NK-92 treated with Interleukin-12 subunit alpha and Interleukin-12 subunit beta, amount 100 ng/mL, for 24 hours (cell line): ENCODE measurements around the gene MTMR1.

ENCODE experiments used
- DNase-seq: peaks from one replicate; lab custom pipeline; 2025; lab: John Stamatoyannopoulos, UW

The MTMR1 gene

DNA sequence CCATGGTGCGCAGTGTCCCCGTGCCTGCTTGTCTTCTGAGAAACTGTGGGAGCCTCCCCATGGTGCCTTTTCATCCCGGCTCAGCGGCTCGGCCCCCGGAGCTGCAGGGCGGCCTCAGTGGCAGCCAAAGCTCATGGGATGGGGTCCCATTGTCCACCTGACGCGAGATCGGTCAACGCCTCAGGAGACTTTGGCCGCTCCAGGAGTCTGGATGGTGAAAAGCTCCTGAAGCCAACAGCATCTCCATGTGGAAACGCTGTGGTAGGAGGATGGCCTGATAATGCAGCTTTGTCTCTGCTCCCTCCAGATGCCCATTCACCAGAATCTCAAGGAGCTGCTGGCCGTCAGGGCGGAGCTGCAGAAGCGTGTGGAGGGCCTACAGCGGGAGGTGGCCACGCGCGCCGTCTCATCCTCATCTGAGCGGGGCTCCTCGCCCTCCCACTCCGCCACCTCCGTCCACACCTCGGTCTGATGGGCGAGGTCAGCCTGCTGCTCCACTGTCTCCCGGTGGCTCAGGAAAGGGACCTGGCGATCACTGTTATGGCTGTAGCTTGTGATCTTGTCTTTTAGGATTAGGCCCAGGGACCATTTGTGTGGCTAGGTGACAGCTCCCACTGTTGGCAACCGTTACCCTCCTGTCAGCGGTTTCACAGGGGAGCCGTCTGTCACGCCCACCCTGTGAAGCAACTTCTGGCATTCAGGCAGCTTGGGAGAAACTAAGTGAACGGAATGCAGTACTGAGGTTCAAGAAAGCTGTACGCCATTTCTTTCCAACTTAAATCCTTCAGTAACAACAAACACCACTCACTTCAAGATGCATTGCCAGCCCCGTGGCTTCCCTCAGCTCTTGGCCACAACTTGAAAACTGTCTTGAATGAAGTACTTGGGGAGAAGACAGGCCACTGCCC is 69.3 kb downstream of the MTMR1 start:
- no peak for DNase-seq

DNA sequence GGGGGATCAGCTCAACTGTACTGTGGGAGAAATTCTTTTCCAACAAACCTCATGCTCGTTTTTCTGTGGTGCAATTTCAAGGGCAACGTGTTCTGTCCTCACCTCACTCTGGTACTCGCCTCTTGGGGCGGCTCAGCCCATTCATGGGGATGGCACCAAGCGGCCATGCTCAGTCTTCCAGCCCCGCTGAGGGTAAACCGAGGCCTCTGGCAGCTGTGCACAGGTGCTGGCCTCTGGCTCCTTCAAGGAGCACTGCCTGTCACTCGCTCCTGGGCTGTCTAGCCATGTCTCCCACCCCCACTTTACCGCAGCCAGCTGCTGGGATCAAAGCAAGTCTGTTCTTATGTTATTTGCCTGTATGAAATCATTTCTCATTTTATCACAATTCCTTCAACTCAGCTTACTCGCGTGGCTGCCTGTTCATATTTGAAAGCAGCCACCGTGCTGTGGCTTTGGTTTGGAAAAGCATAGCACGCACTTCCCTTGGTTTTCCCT is 70.2 kb downstream of the MTMR1 start:
- no peak for DNase-seq

DNA sequence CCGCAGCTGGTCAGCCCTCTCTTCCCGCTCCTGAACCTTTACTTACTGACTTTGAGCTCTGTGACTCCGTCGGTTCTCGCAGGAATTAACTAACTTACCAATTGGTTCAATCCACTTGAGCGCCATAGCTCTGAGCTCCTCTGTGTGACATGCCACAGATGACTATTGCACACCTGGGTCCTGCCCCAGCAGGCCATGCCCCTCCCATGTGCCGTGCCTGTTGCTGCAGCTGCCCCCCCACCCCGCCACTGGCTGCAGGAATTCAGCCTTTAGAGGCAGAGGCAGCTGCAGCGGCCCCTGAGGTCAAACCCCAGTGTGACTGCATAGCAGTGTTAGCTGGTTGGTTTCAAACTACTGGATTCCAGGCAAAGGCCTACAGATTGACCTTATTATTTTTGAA is 70.6 kb downstream of the MTMR1 start:
- DNase-seq = no peak

DNA sequence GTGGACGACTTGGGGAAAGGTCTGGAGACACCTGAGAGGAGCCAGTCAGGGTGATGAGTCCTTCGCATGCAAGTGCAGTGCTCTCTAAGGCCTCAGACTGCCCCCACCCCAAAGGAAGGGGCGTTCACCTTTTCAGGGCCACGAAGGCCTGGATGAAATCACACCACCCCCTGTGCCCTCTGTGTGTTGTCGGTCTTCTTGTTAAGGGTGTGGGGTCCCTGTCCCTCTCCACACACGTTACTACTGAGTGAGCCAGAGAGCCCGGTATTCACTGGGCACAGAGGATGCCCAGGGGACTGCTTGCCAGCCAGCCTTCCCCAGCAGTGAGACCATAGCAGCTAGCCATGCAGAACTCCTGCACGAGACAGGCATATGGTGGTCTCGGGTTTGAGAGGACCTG is 72.0 kb downstream of the MTMR1 start:
- no peak for DNase-seq

DNA sequence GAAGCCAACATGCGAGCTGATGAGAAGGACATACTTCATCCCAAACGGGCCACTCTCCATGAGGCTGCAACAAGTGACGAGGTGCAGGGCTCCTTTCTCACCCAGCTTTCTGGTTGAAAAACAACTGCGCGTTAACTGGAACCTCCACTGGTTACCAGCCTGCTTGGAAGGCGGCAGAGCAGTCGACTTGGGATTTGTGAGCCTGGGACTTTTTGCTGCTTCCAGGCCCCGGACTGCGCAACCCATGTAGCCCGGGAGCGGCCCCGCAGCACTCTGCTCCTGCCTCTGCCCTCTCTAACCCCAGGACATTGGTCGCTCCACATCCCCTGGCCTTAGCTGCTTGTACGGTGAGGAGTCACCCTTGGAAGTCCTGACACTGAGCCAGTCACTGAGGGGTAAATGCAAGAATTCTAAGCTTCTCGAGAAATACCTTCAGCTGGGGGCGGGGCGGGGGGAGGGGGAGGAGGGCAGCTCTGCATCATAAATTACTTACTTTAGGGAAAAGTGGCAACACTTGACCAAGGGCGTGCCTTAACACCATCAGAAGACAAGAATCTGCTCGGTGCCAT is 72.7 kb downstream of the MTMR1 start:
- no peak for DNase-seq

DNA sequence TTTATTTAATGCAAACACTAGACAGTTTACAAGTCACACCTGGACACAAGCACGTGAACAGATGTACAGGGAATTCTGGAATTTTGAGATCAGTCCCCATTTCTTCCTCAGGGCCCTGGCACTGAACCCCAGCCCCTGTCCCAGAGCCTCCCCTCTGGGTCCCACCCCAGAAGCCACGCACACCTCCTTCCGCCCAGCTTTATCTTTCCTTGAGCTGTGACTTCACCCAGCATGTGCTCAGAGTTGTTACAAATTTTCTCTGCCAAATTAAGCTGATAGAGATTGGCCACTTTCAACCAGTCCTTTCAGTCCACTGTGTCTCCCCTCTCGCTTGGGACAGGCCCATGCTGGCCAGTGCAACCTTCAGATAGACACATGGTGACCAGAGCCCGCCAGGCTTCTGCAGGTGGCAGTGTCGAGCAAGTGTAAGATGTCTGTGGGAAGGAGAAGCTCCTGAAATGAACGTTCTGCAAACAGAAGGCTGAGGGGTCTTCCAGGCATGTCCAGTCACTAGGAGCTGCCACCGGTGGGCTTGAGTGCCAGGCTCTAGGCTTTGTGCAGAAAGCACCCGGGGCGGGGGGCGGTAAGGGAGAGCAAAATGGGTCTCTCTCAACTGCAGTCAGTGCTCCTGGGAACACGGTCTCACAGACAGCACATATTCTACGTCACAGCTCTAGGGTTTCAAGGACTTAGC is 73.3 kb downstream of the MTMR1 start:
- DNase-seq = no peak

DNA sequence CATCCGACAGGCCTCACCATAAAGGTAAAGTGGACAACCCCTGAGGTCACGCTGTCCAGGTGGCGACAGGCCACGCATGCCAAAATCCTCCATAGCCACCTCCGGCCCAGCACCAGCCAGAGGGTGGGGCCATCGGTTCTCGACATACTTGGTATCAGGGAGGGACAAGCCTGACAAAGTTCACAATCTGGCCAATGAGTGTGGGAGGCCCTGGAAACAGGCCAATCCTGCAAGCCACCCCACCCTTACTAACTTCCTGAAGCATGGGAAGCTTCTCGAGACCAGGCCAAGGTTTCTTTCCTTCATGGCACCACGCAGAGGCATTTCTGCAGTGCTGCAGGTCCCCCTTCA is 73.8 kb downstream of the MTMR1 start:
- DNase-seq = no peak

DNA sequence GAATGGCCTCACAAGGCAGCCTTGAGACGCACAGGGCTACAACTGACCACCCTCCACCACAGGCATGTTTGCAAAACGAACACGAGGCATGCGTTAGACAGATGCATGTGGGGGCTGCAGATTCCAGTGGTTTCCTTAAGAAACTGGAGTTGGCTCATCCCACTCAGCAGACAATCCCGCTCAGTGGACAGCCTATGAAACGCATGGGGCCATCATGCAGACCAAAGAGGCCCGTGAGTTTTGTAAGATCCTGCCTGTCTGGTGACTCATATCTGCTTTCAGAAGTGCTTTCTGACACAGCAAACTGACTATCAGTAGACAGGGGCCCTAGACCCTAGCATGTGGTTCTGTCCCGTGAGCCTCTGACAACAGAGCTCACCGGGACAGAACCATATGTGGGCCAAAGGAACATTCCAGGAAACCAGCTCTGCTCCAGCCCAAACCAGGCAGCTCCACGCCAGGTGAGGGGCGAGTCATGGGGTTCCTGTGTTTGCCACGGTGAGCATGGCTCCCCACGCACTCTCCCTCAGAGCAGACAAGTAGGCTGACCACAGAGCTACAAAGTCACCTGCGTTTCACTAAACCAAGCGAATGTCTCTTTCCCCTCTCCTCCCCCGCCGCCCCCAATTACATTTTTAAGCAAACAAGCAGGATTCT is 74.4 kb downstream of the MTMR1 start:
- no peak for DNase-seq

DNA sequence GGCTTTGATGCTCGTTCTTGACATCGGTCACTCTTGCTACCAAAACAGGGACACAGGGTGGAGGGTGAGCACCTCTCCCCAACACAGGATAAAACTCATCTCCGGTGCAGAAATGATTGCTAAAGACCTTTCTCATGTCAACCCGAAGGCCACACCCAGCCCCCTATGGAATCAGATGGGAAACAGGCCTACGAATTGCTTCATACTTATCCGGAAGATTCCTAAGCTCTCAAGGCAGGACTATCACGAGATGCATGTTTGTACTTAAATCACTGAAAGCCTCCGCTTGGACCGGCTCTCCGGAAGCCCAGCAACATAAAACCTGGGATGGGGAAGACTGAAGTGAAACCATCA is 74.9 kb downstream of the MTMR1 start:
- DNase-seq = no peak

DNA sequence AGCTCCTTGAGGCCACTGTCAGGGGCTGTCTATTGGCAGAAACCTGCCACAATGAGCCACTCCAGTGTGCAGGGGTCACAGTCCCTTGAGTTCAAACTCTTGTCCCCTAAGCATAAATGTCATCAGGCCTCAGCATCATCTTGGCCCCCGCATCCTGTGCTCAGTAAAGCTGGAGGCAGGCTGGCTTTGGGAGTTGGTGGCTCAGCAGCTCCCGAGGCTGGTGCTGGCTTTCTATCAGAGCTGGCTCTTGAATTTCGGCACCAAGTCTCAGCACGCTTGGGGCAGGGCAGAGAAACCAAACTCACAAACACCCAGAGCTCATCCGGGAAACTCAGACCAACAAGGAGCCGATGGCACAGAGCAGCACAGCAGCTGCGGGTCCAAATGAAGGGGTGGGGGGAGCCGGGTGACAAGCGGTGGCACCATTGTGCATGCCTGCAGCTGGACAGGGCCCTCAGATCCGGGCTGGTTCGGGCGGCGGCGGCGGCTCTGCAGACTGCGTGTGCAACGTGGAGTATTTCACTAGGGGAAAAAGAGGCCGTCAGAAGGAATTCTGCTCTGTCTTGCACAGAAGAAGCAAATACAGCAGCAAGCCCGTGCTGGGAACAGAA is 75.5 kb downstream of the MTMR1 start:
- no peak for DNase-seq

DNA sequence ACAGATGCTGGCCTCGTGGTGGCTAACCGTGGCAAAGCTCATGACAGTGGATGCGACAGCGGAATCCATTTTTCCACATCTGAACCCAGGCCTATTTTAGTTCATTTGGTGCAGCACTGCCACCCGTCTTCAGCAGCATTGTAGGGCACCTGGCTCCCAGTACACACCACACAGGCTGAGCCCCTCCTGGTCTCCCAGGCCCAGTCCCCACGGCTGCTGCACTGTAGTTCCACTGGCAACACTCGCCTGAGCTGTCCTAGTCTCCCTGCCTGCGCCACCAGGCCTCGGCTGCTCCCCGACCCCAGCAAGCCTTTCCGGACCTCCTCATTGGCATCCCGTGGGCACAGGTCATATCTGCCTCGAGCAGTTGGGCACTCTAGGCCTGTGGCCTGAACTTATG is 76.2 kb downstream of the MTMR1 start:
- DNase-seq = no peak

DNA sequence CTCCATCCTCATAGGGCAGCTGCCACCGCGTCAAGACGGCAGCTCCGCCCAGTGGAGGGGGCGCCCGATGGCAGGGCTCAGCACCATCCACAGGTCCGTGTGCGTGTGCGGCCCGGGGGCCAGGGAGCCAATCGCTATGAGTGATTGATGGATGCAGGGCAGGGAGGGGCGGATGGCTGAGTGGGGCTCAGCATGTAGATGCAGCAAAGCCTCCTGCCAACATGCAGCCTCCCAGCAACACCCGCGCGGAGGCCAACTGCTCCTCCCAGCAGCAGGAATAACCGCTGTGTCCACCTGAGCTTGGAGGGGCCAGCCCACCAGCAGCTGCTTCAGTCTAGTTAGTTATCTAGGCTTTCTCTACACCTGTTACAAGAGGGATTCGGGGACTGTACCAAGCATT is 77.4 kb downstream of the MTMR1 start:
- no peak for DNase-seq

DNA sequence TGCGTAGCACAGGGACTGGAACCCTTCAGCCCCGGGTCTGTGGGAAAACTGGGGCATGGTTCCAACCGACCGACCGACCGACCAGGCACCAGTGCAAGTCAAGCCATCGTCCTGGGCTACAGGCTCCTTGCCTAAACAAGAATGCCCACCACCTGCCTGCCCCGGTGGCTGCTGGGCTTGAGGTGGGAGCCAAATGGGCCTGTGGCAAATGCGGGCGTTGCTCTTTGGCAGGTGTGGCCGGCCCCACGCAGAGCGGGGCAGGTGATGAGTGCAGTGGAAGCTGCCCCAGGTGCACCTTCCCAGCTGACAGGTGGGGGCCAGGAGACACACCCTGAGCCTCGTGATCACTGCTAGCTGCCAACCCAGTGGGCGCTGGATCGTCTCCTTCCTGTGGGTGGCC is 77.9 kb downstream of the MTMR1 start:
- DNase-seq = no peak

DNA sequence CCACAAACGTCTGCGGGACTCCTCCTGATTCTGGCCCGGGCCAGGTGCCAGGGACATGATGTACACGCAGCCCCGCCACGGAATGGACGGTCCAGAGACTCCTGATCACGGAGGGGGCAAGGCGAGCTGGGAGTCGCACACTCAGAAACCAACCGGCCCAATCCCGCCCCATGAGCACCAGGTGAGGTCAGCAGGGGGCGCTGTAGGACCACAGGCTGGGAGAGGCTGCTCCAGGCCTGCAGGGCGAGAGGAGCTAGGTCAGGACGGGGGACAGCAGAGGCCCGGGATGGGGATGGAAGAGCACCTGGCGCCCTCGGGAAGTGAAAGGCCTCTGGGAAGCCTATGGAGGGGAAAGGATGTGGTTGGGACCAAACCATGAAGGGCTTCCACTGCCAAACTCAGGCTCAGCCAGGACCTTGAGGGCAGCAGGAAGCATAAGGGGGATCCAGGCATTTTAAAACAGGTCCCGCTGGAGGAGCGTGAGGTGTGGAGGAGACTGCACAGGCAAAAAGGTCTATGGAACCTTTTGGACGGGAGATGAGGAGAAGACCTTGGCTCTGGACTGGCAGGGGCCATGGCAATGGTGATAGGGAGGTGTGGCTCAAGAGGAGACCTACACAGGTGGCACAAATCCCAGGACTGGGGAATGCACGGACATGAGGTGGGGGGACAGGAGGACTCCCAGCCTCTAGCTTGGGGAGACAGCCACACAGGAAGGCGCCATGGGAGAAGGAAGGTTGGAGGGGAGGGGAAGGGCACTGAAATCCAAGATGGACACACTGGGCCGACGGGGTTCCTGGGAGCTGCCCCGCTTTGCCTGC is 79.2 kb downstream of the MTMR1 start:
- peak; percentile 21 for DNase-seq

DNA sequence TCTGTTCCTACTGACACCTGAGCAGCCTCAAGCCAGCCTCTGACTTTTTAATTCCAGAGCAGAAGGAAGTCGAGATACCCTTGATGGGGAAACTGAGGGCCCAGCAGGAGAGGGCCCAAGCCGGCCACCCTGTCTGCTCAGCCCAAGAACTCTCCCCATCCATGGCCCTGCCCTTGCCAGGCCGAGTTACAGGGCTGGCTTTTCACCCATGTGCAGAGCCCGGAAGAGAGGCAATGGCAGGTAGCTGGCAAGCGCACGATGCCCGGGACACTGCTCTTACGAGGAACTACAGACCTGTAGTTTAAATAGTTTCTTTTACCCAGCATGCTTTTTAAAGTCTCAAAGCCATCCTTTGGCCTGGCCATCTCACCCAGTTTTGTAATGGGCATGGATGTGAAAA is 79.9 kb downstream of the MTMR1 start:
- no peak for DNase-seq

DNA sequence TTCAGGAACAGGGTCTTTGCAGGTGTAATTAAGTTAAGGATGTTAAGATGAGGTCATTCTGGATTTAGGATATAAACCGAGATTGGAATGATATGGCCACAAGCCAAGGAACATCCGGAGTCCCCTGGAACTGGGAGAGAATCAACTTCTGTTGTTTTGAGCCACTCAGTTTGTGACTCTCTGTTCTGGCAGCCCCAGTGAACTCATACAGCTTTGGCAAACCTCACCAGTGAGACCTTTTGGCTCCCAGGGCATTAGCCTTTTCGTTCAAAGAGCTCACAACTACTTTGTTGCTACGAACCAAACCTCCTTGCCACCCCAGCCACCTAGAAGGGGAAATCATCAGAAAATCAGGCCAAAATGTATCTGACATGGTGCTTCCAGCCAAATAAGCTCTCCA is 80.4 kb downstream of the MTMR1 start:
- DNase-seq = no peak

DNA sequence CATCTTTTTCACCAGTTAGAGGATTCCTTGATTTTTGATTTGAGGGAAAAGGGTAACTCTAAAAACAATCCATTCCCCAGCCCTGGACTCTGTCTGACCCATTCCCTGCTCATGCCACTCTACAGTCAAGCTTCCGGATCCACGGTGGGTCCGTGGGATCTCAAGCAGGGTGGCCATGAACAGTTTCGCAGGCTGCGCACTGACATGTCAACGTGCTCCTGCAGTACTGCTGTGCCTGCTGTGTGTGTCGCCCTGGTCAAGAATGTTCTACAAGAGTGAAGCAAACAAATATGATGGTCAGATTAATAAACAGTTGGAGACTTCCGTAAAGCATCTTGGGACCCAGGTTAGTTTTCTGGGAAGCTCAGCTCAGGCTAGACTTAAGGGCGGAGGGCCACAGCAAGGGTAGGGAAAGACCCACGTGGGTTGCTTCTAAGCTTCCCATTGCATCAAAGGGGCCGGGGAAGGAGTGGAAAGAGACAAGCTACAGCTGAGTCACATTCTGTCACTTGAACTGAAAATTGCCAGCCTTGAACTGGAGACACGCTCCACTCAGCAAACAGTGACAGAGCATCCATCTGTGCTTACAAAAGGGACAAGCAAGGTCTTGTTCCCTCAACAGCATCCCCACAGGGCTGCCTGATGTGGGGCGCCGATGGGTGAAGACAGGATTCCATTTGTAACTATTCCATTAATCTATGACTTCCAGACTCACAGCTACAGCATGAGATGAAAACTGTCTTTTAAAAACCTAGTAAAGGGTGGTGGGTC is 81.8 kb downstream of the MTMR1 start:
- DNase-seq = no peak

DNA sequence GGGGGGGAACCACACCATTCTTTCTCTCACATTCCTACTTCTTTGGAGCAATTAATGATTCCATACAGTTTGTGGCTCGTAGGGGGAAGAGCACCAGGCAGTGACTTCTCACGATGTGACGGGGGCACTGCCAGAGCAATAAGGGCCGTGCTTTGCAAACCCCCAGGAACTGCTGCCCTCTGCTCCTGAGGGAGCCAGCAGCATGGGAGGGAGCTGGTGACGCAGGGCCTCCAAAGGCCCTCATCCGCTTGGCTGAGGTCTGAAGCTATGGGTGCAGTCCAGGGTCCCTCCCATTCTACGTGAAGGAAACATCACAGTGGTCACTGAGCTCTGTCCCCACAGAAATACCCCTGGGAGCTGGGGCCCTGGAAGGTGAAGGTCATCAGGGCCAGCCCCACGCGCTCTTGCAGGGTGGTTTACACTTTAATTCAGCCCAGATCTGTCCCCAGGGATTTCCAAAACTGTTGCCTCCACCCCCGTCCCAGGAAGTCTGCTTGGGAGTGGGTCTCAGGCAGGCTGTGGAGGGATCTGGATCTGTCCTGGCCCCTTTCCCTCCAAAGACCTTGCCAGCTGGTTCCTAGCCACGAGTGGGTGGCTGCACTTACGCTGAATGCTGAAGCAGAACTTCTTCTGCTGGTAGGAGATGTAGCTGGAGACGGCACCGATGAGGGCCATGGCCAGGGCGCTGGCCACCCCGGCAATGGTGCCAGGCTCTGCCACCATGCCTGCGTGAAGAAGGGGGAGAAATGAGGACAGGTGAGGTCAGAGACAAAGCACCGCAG is 82.6 kb downstream of the MTMR1 start:
- no peak for DNase-seq

DNA sequence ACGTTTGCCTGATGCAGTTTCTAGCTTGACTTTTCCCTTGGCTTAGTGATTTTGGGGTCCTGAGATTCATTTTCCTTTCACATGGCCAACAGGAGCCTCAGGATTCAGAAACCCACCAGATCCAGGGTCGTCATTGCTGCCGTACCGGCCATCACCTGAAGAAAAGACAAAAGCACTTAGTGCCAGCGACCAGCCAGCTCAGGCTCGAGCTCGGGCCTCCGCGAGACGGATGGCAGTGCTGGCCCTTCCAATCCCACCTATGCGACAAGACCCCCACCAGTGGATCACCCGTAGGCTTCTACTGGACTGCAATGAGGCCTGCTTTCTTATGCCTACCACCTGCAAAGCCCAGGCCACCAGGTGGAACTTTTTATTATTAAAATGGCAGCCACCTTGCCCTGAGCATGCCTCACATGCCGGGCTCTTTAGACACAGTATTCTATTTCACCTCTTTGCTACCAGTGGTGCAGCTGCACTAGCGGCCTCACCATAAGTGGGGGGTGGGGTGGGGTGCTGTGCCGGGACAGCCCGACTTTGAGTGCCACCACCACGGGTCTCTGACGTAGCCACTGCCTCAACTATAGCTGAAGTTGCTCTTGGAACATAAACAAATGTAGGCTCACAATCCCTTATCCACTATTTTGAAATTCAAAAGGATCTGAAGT is 84.3 kb downstream of the MTMR1 start:
- no peak for DNase-seq
